Lower leg skin (tissue), 4 donors: ENCODE results near the gene RNMT. TPM values are rescaled to one million over a fixed set of nuclear protein-coding genes. Genes with fewer than 3 reads are reported as not detected.
"Not testable (repeated sequence)": the region's sequence is repeated elsewhere in the genome, so short reads cannot be mapped to it uniquely, and the experiment has no call there.

Experiments used
- DNase-seq, 2 donors: peaks; one replicate each; pipeline ENCODE4 v3.0.0-alpha.2; 2019; ENCODE audit warnings: low spot score in 2 of 2
- H3K4me3 ChIP-seq: fragments of 200-600 bp; sonication (generic); 2 replicates; pipeline ENCODE4 v1.5.1; 2017; ENCODE audit warnings: mild to moderate bottlenecking, low read depth; ENCODE audit not compliant: poor library complexity, severe bottlenecking
- POLR2A ChIP-seq, 2 donors: fragments of 450-650 bp; IDR thresholded peaks; one replicate each; pipeline ENCODE4 v1.6.1; 2016 to 2017; ENCODE audit warnings: antibody characterized with exemption in 2 of 2, mild to moderate bottlenecking in 1 of 2, moderate library complexity in 1 of 2
- WGBS, 2 donors: methylation state at CpG; one replicate each; pipeline ENCODE4 v1.1.5; 2018; 5-methylcytosine and 5-hydroxymethylcytosine counted together
- intact Hi-C: fragments of 100-400 bp; cut with DNase I; formaldehyde crosslinking; loops from one replicate; pipeline ENCODE4 v1.15.0; 2023; ENCODE audit warnings: low total_unique reads
- total RNA-seq, 4 donors: library from RNA; depleted of rRNA; stranded (reverse); fragments of >200 nt; gene quantifications; one replicate each; pipeline ENCODE4 v1.1.0, GENCODE V29; 2016
- TF ChIP-seq, protein P1 (sequence below), 3 donors: fragments of 450-650 bp; IDR thresholded peaks; one replicate each; pipeline ENCODE4 v1.5.1; 2016; ENCODE audit warnings: antibody characterized with exemption in 3 of 3, mild to moderate bottlenecking in 3 of 3, moderate library complexity in 2 of 3

Gene RNMT
- 10 to 100 TPM; 19.3 to 24.2 (median 21.6) TPM for total RNA-seq

DNA sequence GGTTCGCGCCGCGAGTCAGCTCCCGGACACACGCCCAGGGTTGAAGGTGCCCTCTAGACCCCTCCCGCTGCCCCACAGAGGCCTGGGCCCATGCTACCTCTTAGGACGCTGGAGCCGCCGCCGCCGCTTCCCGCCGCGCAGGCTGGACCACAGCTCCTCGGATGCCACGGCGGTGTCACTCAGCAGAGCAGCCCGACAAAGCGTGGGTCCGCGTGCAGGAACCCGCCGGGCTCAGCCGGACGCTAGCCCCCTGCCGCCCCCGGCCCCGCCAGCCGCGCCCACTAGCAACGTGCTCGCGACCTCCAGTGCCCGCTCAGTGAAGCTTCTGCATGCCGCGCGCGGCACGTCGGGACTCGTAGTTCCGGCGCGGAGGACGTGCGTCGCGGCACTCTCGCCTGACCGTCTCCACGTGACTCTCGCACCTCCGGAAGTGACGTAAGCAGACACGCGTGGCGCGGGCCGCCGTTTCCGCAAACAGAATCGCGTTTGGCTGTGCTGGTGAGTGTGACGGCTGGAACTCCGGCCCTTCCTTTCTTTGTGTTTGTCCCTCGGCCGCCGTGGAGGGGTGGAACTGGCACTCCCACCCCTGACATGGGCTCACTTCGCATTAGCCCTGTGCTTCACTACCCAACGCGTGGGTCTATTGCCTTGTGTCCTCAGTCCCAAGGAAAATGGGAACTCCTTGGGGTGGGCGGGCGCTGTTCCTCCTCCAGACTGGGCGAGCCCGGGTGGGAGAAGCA is at the start of gene RNMT, which contains the start of gene FAM210A:
RNMT (plus strand) TSS at position 442 of the 740 bp plus-strand sequence. CDS start 4,845 bp downstream, outside the sequence.
FAM210A (minus strand) TSS at position 327 of the 740 bp plus-strand sequence. CDS start 44,481 bp downstream, outside the sequence.
- intact Hi-C loops, result no loop called here
- DNase-seq, result peak; percentile 94 to 99
- 0 to 2% methylated on average over 7 to 41 of the region's 76 CpGs for WGBS, 2 donors
- TF ChIP-seq, protein P1, sequence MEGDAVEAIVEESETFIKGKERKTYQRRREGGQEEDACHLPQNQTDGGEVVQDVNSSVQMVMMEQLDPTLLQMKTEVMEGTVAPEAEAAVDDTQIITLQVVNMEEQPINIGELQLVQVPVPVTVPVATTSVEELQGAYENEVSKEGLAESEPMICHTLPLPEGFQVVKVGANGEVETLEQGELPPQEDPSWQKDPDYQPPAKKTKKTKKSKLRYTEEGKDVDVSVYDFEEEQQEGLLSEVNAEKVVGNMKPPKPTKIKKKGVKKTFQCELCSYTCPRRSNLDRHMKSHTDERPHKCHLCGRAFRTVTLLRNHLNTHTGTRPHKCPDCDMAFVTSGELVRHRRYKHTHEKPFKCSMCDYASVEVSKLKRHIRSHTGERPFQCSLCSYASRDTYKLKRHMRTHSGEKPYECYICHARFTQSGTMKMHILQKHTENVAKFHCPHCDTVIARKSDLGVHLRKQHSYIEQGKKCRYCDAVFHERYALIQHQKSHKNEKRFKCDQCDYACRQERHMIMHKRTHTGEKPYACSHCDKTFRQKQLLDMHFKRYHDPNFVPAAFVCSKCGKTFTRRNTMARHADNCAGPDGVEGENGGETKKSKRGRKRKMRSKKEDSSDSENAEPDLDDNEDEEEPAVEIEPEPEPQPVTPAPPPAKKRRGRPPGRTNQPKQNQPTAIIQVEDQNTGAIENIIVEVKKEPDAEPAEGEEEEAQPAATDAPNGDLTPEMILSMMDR (IDR thresholded peaks at IDR 0.05), result no peak
- peak in 1 of 2 donors; percentile 65 for TF ChIP-seq POLR2A (IDR thresholded peaks at IDR 0.05)
- peak within 1 kb of the TSS; percentile 82 for H3K4me3 ChIP-seq

DNA sequence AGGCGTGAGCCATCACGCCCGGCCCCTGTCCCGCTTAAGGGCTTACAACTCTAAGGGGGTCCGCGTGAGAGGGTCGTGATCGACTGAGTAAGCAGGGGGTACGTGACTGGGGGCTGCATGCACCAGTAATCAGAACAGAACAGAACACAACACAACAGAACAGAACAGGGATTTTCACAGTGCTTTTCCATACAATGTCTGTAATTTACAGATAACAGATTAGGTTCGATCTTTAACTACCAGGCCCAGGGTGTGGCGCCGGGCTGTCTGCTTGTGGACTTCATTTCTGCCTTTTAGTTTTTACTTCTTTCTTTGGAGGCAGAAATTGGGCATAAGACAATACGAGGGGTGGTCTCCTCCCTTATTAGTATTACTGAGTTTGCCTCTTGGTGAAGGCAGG is 49.1 kb upstream of the RNMT start:
- H3K4me3 ChIP-seq, intact Hi-C loops, DNase-seq: not testable (repeated sequence)
- WGBS, 2 donors, result 98 to 99% methylated on average over 13 of the region's 13 CpGs

DNA sequence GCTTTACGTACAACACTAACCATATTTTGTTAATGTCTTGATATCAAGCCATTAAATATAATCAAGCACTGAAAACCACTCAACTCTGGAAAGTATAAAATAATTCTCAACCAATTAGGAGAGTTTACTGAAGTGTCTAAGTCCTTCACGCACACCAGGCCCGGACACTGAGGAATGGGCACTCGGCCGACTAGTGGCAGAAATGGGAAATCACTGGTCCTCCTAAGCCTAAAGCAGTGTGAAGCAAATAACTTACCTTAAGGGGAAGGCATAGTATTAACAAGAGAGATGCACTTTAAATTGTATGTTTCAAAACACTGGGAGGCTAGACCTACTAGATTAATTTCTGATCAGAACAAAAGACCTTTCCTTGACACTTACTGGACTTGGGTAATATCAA is 45.9 kb upstream of the RNMT start:
- H3K4me3 ChIP-seq, result no peak overlapping the region
- intact Hi-C loops, result no loop called here
- DNase-seq, result no peak
- TF ChIP-seq, protein P1 (IDR thresholded peaks at IDR 0.05), result no peak
- TF ChIP-seq POLR2A (IDR thresholded peaks at IDR 0.05), result no peak
- 86 to 88% methylated on average over 5 of the region's 5 CpGs for WGBS, 2 donors

DNA sequence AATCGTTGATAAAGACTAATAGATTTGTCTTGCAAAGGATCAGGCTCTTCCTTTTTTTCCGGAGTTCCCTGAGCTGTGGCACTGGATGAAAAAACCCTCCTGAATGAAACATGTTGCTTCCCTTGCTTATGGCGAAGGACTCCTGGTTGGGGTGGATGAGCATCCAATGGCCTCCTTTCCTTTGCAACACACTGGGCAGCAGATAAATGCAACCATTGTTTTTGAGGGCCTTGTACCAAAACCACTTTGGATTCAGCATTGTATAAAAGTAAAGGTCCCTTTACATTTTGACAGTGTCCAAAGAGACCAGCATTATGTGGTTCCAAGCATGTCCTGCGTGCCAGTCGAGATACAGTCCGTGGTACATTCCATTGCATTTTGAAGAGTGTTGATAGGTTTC is 44.8 kb upstream of the RNMT start:
- 80 to 93% methylated on average over 6 of the region's 6 CpGs for WGBS, 2 donors
- no peak for DNase-seq
- intact Hi-C loops, result no loop called here
- TF ChIP-seq, protein P1 (IDR thresholded peaks at IDR 0.05), result no peak
- TF ChIP-seq POLR2A (IDR thresholded peaks at IDR 0.05), result no peak
- H3K4me3 ChIP-seq, result no peak overlapping the region

DNA sequence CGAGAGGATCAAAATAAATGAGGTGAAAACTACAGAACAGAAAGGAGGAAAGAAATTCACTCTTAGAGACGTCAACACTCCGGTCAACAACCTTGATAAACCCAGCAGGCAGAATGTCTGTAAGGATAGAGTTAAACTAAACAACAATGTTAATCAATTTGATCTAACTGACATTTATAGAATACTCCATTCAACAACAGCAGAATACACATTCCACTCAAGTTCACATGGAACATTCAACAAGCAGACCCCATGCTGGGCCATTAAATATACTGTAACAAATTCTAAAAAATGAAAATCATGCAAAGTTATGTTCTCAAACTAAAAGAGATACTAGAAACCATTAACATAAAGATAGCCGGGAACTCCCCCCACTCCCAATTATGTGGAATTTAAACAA is 41.9 kb upstream of the RNMT start:
- TF ChIP-seq, protein P1 (IDR thresholded peaks at IDR 0.05), result no peak
- no peak for TF ChIP-seq POLR2A (IDR thresholded peaks at IDR 0.05)
- H3K4me3 ChIP-seq, result no peak overlapping the region
- intact Hi-C loops, result no loop called here
- no peak for DNase-seq
- WGBS, 2 donors, result 95 to 97% methylated on average over 4 of the region's 4 CpGs

DNA sequence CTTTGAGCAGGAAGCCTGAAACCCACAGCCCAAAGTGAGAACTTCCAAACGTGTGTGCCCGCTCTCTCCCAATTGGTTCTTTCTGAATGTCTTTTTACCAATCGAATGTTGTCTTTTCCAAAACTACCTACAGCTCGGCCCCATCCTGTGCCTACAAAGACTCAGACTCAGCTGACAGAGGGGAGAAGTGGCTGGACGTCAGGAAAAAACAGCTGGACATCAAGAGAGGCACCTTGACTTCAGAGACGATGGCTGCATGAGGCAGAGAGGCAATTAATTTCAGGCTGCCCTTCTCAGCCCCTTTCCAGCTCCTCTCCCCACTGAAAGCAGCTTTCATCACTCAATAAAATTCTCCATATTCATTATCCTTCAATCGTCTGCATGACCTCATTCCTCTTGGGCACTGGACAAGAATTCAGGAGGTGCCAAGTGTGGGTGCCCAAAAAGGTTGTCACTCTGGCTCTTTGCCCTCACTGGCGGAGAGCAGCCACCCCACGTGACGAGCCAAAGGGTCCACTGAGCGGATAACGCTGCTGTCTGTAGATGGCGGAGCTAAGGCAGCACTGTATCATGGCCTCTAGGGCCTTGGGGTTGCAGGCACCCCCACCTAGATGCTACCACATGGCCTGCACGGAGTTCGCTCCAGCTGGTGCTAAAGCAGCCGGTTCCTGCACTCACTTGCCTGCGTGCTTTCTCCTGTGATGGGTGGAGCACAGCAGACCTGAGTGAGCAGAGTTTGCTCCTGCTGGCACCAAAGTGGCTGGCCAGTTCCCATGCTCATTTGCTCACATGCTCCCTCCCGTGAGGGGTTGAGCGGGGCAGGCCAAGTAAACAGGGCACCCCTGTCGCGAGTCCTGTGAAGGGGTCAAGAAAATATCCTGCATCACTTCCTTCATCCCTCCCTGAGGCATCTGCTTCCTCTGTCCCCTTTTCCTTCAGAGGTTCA is 38.0 kb upstream of the RNMT start:
- WGBS, 2 donors, result 76 to 86% methylated on average over 20 to 21 of the region's 21 CpGs
- intact Hi-C loops, result no loop called here
- no peak for DNase-seq
- TF ChIP-seq, protein P1 (IDR thresholded peaks at IDR 0.05), result no peak
- no peak for TF ChIP-seq POLR2A (IDR thresholded peaks at IDR 0.05)
- H3K4me3 ChIP-seq, result no peak overlapping the region

DNA sequence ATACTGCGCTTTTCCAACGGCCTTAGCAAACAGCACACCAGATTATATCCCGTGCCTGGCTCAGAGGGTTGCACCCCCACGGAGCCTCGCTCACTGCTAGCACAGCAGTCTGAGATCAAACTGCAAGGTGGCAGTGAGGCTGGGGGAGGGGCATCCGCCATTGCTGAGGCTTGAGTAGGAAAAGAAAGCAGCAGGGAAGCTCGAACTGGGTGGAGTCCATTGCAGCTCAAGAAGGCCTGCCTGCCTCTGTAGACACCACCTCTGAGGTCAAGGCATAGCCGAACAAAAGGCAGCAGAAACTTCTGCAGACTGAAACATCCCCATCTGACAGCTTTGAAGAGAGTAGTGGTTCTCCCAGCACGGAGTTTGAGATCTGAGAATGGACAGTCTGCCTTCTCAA is 36.4 kb upstream of the RNMT start:
- DNase-seq, H3K4me3 ChIP-seq, intact Hi-C loops: not testable (repeated sequence)
- 93 to 96% methylated on average over 9 of the region's 9 CpGs for WGBS, 2 donors

DNA sequence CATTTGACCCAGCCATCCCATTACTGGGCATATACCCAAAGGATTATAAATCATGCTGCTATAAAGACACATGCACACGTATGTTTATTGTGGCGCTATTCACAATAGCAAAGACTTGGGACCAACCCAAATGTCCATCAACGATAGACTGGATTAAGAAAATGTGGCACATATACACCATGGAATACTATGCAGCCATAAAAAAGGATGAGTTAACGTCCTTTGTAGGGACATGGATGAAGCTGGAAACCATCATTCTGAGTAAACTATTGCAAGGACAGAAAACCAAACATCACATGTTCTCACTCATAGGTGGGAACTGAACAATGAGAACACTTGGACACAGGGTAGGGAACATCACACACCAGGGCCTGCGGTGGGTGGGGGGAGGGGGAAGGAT is 31.1 kb upstream of the RNMT start:
- WGBS, 2 donors, result 95 to 96% methylated on average over 5 of the region's 5 CpGs
- H3K4me3 ChIP-seq, DNase-seq, intact Hi-C loops: not testable (repeated sequence)
